ENCODE measurements around the gene PARP9. TPM values are rescaled to one million over a fixed set of nuclear protein-coding genes. Genes with fewer than 3 reads are reported as not detected.

PARP9 gene
- total RNA-seq, 1 donor, result 33.3 TPM

GRCh38 chr3:122481390-122481789, 82.7 kb downstream of the PARP9 start:
- H3K4me1 ChIP-seq (ENCODE audit: insufficient read depth, low read length), result peaks cover 20% of the 10 kb centered on the region
- no peaks in the 10 kb centered on the region for H3K36me3 ChIP-seq (ENCODE audit: insufficient read depth, low read length)
- no peaks in the 10 kb centered on the region for H3K9me3 ChIP-seq (ENCODE audit: low read depth, low read length)
- no peak for DNase-seq (ENCODE audit: insufficient read length, low spot score, missing footprints)
- H3K79me2 ChIP-seq (ENCODE audit: insufficient read depth, low read length), result peaks cover 90% of the 10 kb centered on the region
- H4K20me1 ChIP-seq (ENCODE audit: insufficient read depth, low read length), result peaks cover 32% of the 10 kb centered on the region
- H3K27me3 ChIP-seq (ENCODE audit: insufficient read depth, low read length), result no peaks in the 10 kb centered on the region
- no peak for TF ChIP-seq CTCF (IDR thresholded peaks at IDR 0.05; ENCODE audit: extremely low read depth, low read depth, low read length)
- no peak overlapping the region for H2AFZ ChIP-seq (ENCODE audit: low read length)
- no peak overlapping the region for H3K27ac ChIP-seq (ENCODE audit: low read depth, low read length)
- H3K4me3 ChIP-seq (ENCODE audit: insufficient read depth, low read length), result no peak overlapping the region
- no peak overlapping the region for H3K4me2 ChIP-seq (ENCODE audit: insufficient read depth, low read length)

Small RNA genes within 50 kb of the gene (small RNA-seq; reads per million reads assigned to genes)
- not detected for gene AC096861.1

Other genes with a start within 250 kb of the PARP9 start
- gene CSTA, start 239.1 kb downstream of the PARP9 start, total RNA-seq, result 18.1 and 18.3 TPM in 2 replicates
- gene MIX23, start 181.1 kb downstream of the PARP9 start, total RNA-seq, result 17.0 and 17.1 TPM in 2 replicates
- gene FAM162A, start 180.1 kb downstream of the PARP9 start, total RNA-seq, result 6.5 and 8.3 TPM in 2 replicates
- gene WDR5B, start 148.2 kb downstream of the PARP9 start, total RNA-seq, result 9.8 and 10.9 TPM in 2 replicates
- gene KPNA1, start 49.4 kb downstream of the PARP9 start, total RNA-seq, result 44.5 and 48.1 TPM in 2 replicates
- gene DTX3L, start within 50 bp of the PARP9 start, total RNA-seq, result 30.6 and 33.7 TPM in 2 replicates
- gene PARP15, start 13.3 kb upstream of the PARP9 start, total RNA-seq, result 3.2 and 3.6 TPM in 2 replicates
- 67.2 and 84.3 TPM in 2 replicates for gene PARP14, start 116.5 kb upstream of the PARP9 start, total RNA-seq
- 13.8 and 16.2 TPM in 2 replicates for gene HSPBAP1, start 229.5 kb upstream of the PARP9 start, total RNA-seq
- 41.8 and 43.4 TPM in 2 replicates for gene SLC49A4, start 230.8 kb upstream of the PARP9 start, total RNA-seq